Nephron (organoid): ENCODE measurements around the gene IAH1.
"Not testable (repeated sequence)": the region's sequence is repeated elsewhere in the genome, so short reads cannot be mapped to it uniquely, and the experiment has no call there.

Experiments
- H3K27ac Mint-ChIP-seq, 3 experiments: 2 replicates each; pipeline ENCODE4 v1.8.0; 2020; ENCODE audit warnings: mixed read lengths in 3 of 3, mild to moderate bottlenecking in 2 of 3, moderate library complexity in 1 of 3
- H3K27me3 Mint-ChIP-seq: 2 replicates; pipeline ENCODE4 v1.8.0; 2021; ENCODE audit warnings: low read depth, mild to moderate bottlenecking, moderate library complexity, mixed read lengths
- H3K36me3 Mint-ChIP-seq: 2 replicates; pipeline ENCODE4 v1.8.0; 2020; ENCODE audit warnings: low read depth, mixed read lengths
- H3K4me1 Mint-ChIP-seq: 2 replicates; pipeline ENCODE4 v1.8.0; 2020; ENCODE audit warnings: mixed read lengths
- H3K4me3 Mint-ChIP-seq, 3 experiments: 2 replicates each; pipeline ENCODE4 v1.8.0; 2020; ENCODE audit warnings: mild to moderate bottlenecking in 3 of 3, mixed read lengths in 3 of 3, moderate library complexity in 2 of 3
- H3K9me3 Mint-ChIP-seq: 2 replicates; pipeline ENCODE4 v1.8.0; 2020; ENCODE audit warnings: mixed read lengths
- CTCF ChIP-seq, 3 experiments: fragments of 200-600 bp; sonication (generic); IDR thresholded peaks; one replicate each; pipeline ENCODE4 v1.5.0; 2021; ENCODE audit warnings: antibody characterized with exemption in 3 of 3; ENCODE audit not compliant: unreplicated experiment in 3 of 3

The IAH1 gene

DNA sequence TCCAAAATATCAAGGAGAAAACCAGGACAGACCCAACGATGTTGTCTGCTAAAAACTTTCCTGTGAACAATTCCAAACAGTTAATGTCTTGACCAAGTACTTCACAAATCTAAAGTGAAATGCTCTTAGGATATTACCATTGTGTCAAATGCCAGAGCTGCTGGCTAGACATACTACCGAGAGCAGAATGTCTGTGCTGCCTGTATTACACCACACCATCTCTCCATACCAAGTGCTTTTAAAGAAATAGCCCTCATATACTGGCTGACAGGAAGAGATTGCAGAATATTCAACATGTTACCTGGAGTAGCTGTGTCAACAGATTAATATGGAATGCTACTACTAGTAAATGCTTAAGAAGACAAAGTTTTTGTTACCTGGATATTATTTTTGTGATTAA, 18.6 kb downstream of the IAH1 start:
- Mint-ChIP-seq H3K27me3 (no peaks in the 10 kb centered on the region), H3K4me3 (no peak overlapping the region), H3K36me3 (peaks cover 80% of the 10 kb centered on the region), H3K9me3 (no peaks in the 10 kb centered on the region), H3K27ac (no peak overlapping the region), H3K4me1 (no peaks in the 10 kb centered on the region)
- no peak for TF ChIP-seq CTCF (IDR thresholded peaks at IDR 0.05; ENCODE audit: unreplicated experiment in 3 of 3)

GRCh38 chr2:9493478-9493877, 19.1 kb downstream of the IAH1 start:
- no peak for TF ChIP-seq CTCF (IDR thresholded peaks at IDR 0.05; ENCODE audit: unreplicated experiment in 3 of 3)
- Mint-ChIP-seq H3K4me1 (no peaks in the 10 kb centered on the region), H3K36me3 (peaks cover 80% of the 10 kb centered on the region), H3K27ac (no peak overlapping the region), H3K9me3 (no peaks in the 10 kb centered on the region), H3K27me3 (no peaks in the 10 kb centered on the region), H3K4me3 (no peak overlapping the region)

DNA sequence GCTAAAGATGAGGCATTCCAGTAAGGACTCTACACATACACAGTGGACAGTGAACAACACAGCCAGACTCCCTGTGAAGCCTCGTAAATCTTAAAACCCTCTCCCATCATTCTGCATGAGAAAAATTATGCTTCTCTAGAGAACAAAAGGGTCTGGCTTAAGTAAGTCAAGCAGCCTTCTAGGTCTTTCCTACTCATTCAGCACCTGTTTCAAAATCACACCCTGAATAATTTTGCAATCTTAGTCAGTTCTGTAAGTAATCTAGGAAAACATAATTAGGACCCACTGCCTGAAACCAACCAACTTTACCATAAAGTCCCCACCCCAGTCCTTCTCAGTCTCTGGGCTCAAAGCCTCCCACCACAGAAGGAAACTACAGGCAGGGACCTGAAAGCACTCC, 19.7 kb downstream of the IAH1 start:
- TF ChIP-seq CTCF (IDR thresholded peaks at IDR 0.05; ENCODE audit: unreplicated experiment in 3 of 3), result no peak
- Mint-ChIP-seq H3K9me3 (no peaks in the 10 kb centered on the region), H3K36me3 (peaks cover 79% of the 10 kb centered on the region), H3K4me3 (no peak overlapping the region), H3K27me3 (no peaks in the 10 kb centered on the region), H3K4me1 (no peaks in the 10 kb centered on the region), H3K27ac (no peak overlapping the region)

GRCh38 chr2:9497017-9497416, 22.7 kb downstream of the IAH1 start:
- H3K4me1 Mint-ChIP-seq, result no peaks in the 10 kb centered on the region
- TF ChIP-seq CTCF (IDR thresholded peaks at IDR 0.05; ENCODE audit: unreplicated experiment in 3 of 3), result no peak
- H3K4me3 Mint-ChIP-seq, result no peak overlapping the region
- H3K27me3 Mint-ChIP-seq, result no peaks in the 10 kb centered on the region
- H3K27ac Mint-ChIP-seq, result no peak overlapping the region
- H3K36me3 Mint-ChIP-seq, result peaks cover 69% of the 10 kb centered on the region
- H3K9me3 Mint-ChIP-seq, result no peaks in the 10 kb centered on the region

DNA sequence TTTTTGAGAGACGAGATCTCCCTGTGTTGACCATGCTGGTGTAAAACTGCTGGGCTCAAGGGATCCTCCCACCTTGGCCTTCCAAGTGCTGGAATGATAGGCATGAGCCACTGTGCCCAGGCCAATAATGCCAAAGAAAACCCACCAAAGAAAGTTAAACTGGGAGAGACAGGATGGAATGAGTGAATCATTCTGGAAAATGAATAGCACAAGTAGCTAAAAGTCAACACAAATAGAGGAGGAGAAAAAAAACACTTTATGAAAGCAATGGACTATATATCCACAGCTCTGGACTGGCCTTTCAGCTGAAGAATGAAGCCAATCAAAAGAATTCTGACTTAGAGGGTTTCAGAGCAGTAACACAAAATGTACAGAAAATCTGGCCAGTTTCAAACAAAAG, 23.9 kb downstream of the IAH1 start:
- Mint-ChIP-seq H3K27me3 (no peaks in the 10 kb centered on the region), H3K36me3 (peaks cover 70% of the 10 kb centered on the region), H3K4me1 (no peaks in the 10 kb centered on the region), H3K27ac (peak overlapping the region in 1 of 3 experiments; percentile 20), H3K9me3 (no peaks in the 10 kb centered on the region), H3K4me3 (no peak overlapping the region)
- TF ChIP-seq CTCF (IDR thresholded peaks at IDR 0.05; ENCODE audit: unreplicated experiment in 3 of 3), result no peak

GRCh38 chr2:9508931-9509330, 34.6 kb downstream of the IAH1 start:
- H3K36me3 Mint-ChIP-seq, result peaks cover 66% of the 10 kb centered on the region
- H3K4me1 Mint-ChIP-seq, result peaks cover 3% of the 10 kb centered on the region
- H3K4me3 Mint-ChIP-seq, result no peak overlapping the region
- no peaks in the 10 kb centered on the region for H3K9me3 Mint-ChIP-seq
- no peaks in the 10 kb centered on the region for H3K27me3 Mint-ChIP-seq
- no peak for TF ChIP-seq CTCF (IDR thresholded peaks at IDR 0.05; ENCODE audit: unreplicated experiment in 3 of 3)
- H3K27ac Mint-ChIP-seq, result peak overlapping the region in 1 of 3 experiments; percentile 27

- not testable (repeated sequence) for H3K4me3 Mint-ChIP-seq, H3K27ac Mint-ChIP-seq, H3K9me3 Mint-ChIP-seq, H3K4me1 Mint-ChIP-seq, H3K27me3 Mint-ChIP-seq
- H3K36me3 Mint-ChIP-seq, result peaks cover 55% of the 10 kb centered on the region
These were observed 39.6 kb downstream of the IAH1 start for GRCh38 chr2:9513946-9514345.
